Natural killer cell (primary cell): ENCODE measurements around the gene SPTB. TPM values are rescaled to one million over a fixed set of nuclear protein-coding genes. Genes with fewer than 3 reads are reported as not detected.
A peak's percentile ranks its signal among the peaks of the same experiment; 100 is the strongest.

Experiments used
- ATAC-seq, 3 donors: fragments of 150-1000 bp in 2 of 3; fragments of 200-7000 bp in 1 of 3; cut with Tn5 transposase; 1 replicate in 1 of 3; 2 replicates in 2 of 3; pipeline ENCODE4 v1.10.0; 2021; ENCODE audit warnings: mild to moderate bottlenecking in 2 of 3, moderate library complexity in 2 of 3
- DNase-seq, 2 donors: peaks; one replicate each; pipeline versions ENCODE4 v3.0.0 to v3.0.0-alpha.2; 2013 to 2021; ENCODE audit warnings: mixed read lengths in 1 of 2
- H3K27ac ChIP-seq: one replicate; pipeline ENCODE4 v1.5.1; 2013; ENCODE audit warnings: mild to moderate bottlenecking, low read length
- H3K27me3 ChIP-seq: one replicate; pipeline ENCODE4 v1.6.1; 2013; ENCODE audit warnings: low read length; ENCODE audit not compliant: control insufficient read depth, insufficient read depth
- H3K36me3 ChIP-seq: one replicate; pipeline ENCODE4 v1.6.1; 2013; ENCODE audit warnings: low read length; ENCODE audit not compliant: control insufficient read depth, insufficient read depth
- H3K4me1 ChIP-seq: one replicate; pipeline ENCODE4 v1.6.1; 2013; ENCODE audit warnings: low read length; ENCODE audit not compliant: control insufficient read depth, insufficient read depth
- H3K4me3 ChIP-seq: one replicate; pipeline ENCODE4 v1.5.1; 2013; ENCODE audit warnings: low read length
- H3K9me3 ChIP-seq: one replicate; pipeline ENCODE4 v1.6.1; 2013; ENCODE audit warnings: low read length; ENCODE audit not compliant: control insufficient read depth, insufficient read depth
- H3K27ac Mint-ChIP-seq, 2 donors: one replicate each; pipeline ENCODE4 v1.8.0; 2022; ENCODE audit warnings: mild to moderate bottlenecking in 2 of 2, mixed read lengths in 2 of 2, moderate library complexity in 1 of 2
- H3K27me3 Mint-ChIP-seq, 2 donors: one replicate each; pipeline ENCODE4 v1.8.0; 2022; ENCODE audit warnings: low read depth in 2 of 2, mixed read lengths in 2 of 2
- H3K36me3 Mint-ChIP-seq: one replicate; pipeline ENCODE4 v1.8.0; 2022; ENCODE audit warnings: mixed read lengths
- H3K4me1 Mint-ChIP-seq, 2 donors: one replicate each; pipeline ENCODE4 v1.8.0; 2022; ENCODE audit warnings: mixed read lengths in 2 of 2
- H3K4me3 Mint-ChIP-seq: one replicate; pipeline ENCODE4 v1.8.0; 2022; ENCODE audit warnings: mild to moderate bottlenecking, moderate library complexity, mixed read lengths
- H3K9me3 Mint-ChIP-seq, 2 donors: one replicate each; pipeline ENCODE4 v1.8.0; 2022; ENCODE audit warnings: mixed read lengths in 2 of 2
- WGBS: methylation state at CpG from one replicate; pipeline ENCODE4 v1.1.7; 2013; ENCODE audit warnings: missing lambda C conversion rate; ENCODE audit not compliant: insufficient coverage; 5-methylcytosine and 5-hydroxymethylcytosine counted together
- intact Hi-C: fragments of 100-400 bp; cut with micrococcal nuclease; formaldehyde crosslinking; loops from one replicate; pipeline ENCODE4 v1.14.2; 2022
- total RNA-seq, 4 donors: library from RNA; stranded (reverse); fragments of 120-200 nt in 1 of 4; gene quantifications; one replicate each; pipeline versions ENCODE4 v1.2.3 to v1.2.4, GENCODE V29; 2013 to 2022
- TF ChIP-seq, protein P1 (sequence below): fragments of 200-600 bp; IDR thresholded peaks from one replicate; pipeline ENCODE4 v1.8.0; 2022; ENCODE audit warnings: antibody characterized with exemption

The SPTB gene
- total RNA-seq, 3 donors from 2014 or later (not counting 1 experiment from before 2014, with no cell fraction given): 0.07 to 0.59 (median 0.13) TPM

DNA sequence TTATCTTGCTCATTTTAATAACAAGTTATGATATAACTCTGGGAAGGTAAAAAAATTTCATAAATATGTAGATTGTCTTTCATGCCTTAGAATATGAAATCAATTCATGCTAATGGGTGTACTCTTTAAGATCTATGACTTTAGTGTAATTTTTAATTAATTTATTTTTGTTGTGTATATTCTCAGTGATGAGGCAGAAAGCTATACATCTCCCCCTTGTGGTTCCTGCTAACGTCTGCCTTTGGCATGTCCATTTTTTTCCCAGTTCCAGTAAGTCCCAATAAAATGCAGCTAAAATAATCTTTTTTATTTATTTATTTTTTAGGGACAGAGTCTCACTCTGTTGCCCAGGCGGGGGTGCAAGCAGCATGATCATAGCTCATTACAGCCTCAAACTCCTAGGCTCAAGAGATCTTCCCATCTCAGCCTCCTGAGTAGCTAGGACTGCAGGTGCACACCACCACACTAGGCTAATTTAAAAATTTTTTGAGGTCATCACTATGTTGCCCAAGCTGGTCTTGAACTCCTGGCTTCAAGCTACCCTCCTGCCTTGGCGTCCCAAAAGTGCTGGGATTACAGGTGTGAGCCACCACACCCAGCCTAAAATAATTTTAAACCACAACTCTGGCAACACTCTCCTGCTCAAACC is 31.3 kb upstream of the SPTB start:
- Mint-ChIP-seq H3K27ac (no peak overlapping the region), H3K4me1 (peaks cover 21 to 29% of the 10 kb centered on the region in 2 donors)
- WGBS: 46% methylated on average over 3 of the region's 3 CpGs

DNA sequence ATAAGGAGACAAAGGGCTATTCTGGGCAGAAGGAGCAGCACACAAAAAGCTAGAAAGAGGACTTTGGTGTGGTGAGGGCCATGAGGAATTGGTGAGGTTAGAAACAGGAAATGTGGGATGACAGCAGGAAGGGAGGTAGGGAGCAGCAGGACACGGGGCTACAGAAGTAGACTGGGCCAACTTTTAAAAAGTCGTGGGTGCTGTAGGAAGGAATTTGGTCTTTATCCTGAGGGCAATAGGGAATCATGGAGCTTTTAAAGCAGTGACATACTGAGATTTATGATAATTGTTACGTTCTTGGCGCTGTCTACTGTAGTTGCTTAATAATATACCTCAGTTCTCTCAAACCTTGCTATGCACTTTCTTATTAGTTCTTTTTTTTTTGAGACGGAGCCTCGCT is 26.3 kb upstream of the SPTB start:
- Mint-ChIP-seq H3K9me3 (no peaks in the 10 kb centered on the region), H3K4me3 (no peak overlapping the region), H3K4me1 (no peaks in the 10 kb centered on the region), H3K36me3 (no peaks in the 10 kb centered on the region), H3K27ac (no peak overlapping the region), H3K27me3 (peaks cover 13 to 25% of the 10 kb centered on the region in 2 donors)
- H3K9me3 ChIP-seq: no peaks in the 10 kb centered on the region
- H3K27ac ChIP-seq: no peak overlapping the region
- DNase-seq (no peak), ATAC-seq (no peak)
- H3K36me3 ChIP-seq: no peaks in the 10 kb centered on the region
- intact Hi-C loops: no loop called here
- no peaks in the 10 kb centered on the region for H3K4me1 ChIP-seq
- H3K4me3 ChIP-seq: no peak overlapping the region
- 64% methylated on average over 6 of the region's 6 CpGs for WGBS
- TF ChIP-seq, protein P1, sequence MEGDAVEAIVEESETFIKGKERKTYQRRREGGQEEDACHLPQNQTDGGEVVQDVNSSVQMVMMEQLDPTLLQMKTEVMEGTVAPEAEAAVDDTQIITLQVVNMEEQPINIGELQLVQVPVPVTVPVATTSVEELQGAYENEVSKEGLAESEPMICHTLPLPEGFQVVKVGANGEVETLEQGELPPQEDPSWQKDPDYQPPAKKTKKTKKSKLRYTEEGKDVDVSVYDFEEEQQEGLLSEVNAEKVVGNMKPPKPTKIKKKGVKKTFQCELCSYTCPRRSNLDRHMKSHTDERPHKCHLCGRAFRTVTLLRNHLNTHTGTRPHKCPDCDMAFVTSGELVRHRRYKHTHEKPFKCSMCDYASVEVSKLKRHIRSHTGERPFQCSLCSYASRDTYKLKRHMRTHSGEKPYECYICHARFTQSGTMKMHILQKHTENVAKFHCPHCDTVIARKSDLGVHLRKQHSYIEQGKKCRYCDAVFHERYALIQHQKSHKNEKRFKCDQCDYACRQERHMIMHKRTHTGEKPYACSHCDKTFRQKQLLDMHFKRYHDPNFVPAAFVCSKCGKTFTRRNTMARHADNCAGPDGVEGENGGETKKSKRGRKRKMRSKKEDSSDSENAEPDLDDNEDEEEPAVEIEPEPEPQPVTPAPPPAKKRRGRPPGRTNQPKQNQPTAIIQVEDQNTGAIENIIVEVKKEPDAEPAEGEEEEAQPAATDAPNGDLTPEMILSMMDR: no peak
- no peaks in the 10 kb centered on the region for H3K27me3 ChIP-seq

More for the DNA sequence above, 31.3 kb upstream of the SPTB start:
- H3K9me3 ChIP-seq: no peaks in the 10 kb centered on the region
- intact Hi-C loops: loop anchor here (5.0 kb wide), 1 partner anchor 191 kb away; the partner anchor contains the start of gene MAX
- ATAC-seq (no peak), DNase-seq (peak in 1 of 2 donors; percentile 31)
- Mint-ChIP-seq H3K36me3 (no peaks in the 10 kb centered on the region), H3K4me3 (no peak overlapping the region), H3K27me3 (peaks cover 11 to 13% of the 10 kb centered on the region in 2 donors), H3K9me3 (no peaks in the 10 kb centered on the region)
- no peak overlapping the region for H3K27ac ChIP-seq
- H3K4me1 ChIP-seq: peaks cover 7% of the 10 kb centered on the region
- TF ChIP-seq, protein P1: no peak
- H3K36me3 ChIP-seq: no peaks in the 10 kb centered on the region
- no peaks in the 10 kb centered on the region for H3K27me3 ChIP-seq
- no peak overlapping the region for H3K4me3 ChIP-seq

DNA sequence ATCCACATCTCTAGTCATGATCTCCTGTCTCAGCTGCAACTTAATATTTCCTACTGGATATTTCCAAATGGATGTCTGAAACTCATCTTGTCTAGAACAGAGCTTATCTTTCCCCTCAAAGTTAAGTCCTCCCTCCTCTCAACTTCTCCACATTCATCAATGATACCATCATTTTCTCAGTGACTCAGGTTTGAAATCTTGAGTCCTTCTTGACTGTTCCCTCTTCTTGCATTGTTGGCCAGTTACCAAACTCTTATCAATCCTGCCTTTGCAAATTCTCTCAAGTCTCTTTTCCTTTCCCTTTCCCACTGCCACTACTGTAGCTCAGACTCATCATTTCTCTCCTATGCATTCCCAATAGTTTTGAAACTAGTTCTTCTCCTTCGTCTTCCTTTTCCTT is 20.3 kb upstream of the SPTB start:
- no peaks in the 10 kb centered on the region for H3K27me3 ChIP-seq
- Mint-ChIP-seq H3K4me3 (no peak overlapping the region), H3K9me3 (no peaks in the 10 kb centered on the region), H3K27ac (no peak overlapping the region), H3K4me1 (no peaks in the 10 kb centered on the region), H3K27me3 (peaks cover 0 to 16% of the 10 kb centered on the region in 2 donors), H3K36me3 (no peaks in the 10 kb centered on the region)
- no peak for ATAC-seq
- H3K36me3 ChIP-seq: no peaks in the 10 kb centered on the region
- WGBS: no CpG with 5 or more reads among the region's 1 CpG
- intact Hi-C loops: no loop called here
- TF ChIP-seq, protein P1: no peak
- no peaks in the 10 kb centered on the region for H3K4me1 ChIP-seq
- no peak overlapping the region for H3K4me3 ChIP-seq
- no peak for DNase-seq
- no peaks in the 10 kb centered on the region for H3K9me3 ChIP-seq
- H3K27ac ChIP-seq: no peak overlapping the region
